ENCODE results near the gene URB2.
"Not testable (repeated sequence)": the region's sequence is repeated elsewhere in the genome, so short reads cannot be mapped to it uniquely, and the experiment has no call there.

The URB2 gene

GRCh38 chr1:229690662-229691061, 64.6 kb downstream of the URB2 start:
- Histone ChIP-seq H3K4me3 (ENCODE audit: low read depth, low read length) (no peak overlapping the region), H3K27me3 (ENCODE audit: insufficient read depth, low read length) (no peaks in the 10 kb centered on the region), H3K79me2 (ENCODE audit: control insufficient read depth, insufficient read depth, low read length, unreplicated experiment) (no peaks in the 10 kb centered on the region), H2AFZ (ENCODE audit: low read length, unreplicated experiment) (no peak overlapping the region), H3K36me3 (ENCODE audit: insufficient read depth, low read length) (no peaks in the 10 kb centered on the region), H3K27ac (ENCODE audit: low read depth, low read length) (no peak overlapping the region), H3K4me1 (ENCODE audit: control insufficient read depth, insufficient read depth, low read length, unreplicated experiment) (peaks cover 7% of the 10 kb centered on the region)

- Histone ChIP-seq H3K4me3 (ENCODE audit: low read depth, low read length) (no peak overlapping the region), H2AFZ (ENCODE audit: low read length, unreplicated experiment) (no peak overlapping the region), H3K4me1 (ENCODE audit: control insufficient read depth, insufficient read depth, low read length, unreplicated experiment) (peaks cover 7% of the 10 kb centered on the region), H3K79me2 (ENCODE audit: control insufficient read depth, insufficient read depth, low read length, unreplicated experiment) (no peaks in the 10 kb centered on the region), H3K27ac (ENCODE audit: low read depth, low read length) (no peak overlapping the region), H3K27me3 (ENCODE audit: insufficient read depth, low read length) (no peaks in the 10 kb centered on the region), H3K36me3 (ENCODE audit: insufficient read depth, low read length) (no peaks in the 10 kb centered on the region)
These were observed 65.3 kb downstream of the URB2 start for GRCh38 chr1:229691362-229691761.

GRCh38 chr1:229693129-229693900, 67.3 kb downstream of the URB2 start:
- peaks cover 7% of the 10 kb centered on the region for H3K4me1 ChIP-seq (ENCODE audit: control insufficient read depth, insufficient read depth, low read length, unreplicated experiment)
- no peaks in the 10 kb centered on the region for H3K36me3 ChIP-seq (ENCODE audit: insufficient read depth, low read length)
- H3K27me3 ChIP-seq (ENCODE audit: insufficient read depth, low read length): no peaks in the 10 kb centered on the region
- no peaks in the 10 kb centered on the region for H3K79me2 ChIP-seq (ENCODE audit: control insufficient read depth, insufficient read depth, low read length, unreplicated experiment)
- no peak overlapping the region for H3K27ac ChIP-seq (ENCODE audit: low read depth, low read length)
- H3K4me3 ChIP-seq (ENCODE audit: low read depth, low read length): no peak overlapping the region
- H2AFZ ChIP-seq (ENCODE audit: low read length, unreplicated experiment): no peak overlapping the region

- Histone ChIP-seq H3K27ac (ENCODE audit: low read depth, low read length) (no peak overlapping the region), H3K4me1 (ENCODE audit: control insufficient read depth, insufficient read depth, low read length, unreplicated experiment) (peaks cover 7% of the 10 kb centered on the region), H2AFZ (ENCODE audit: low read length, unreplicated experiment) (peak overlapping the region; percentile 2), H3K4me3 (ENCODE audit: low read depth, low read length) (no peak overlapping the region), H3K27me3 (ENCODE audit: insufficient read depth, low read length) (no peaks in the 10 kb centered on the region), H3K79me2 (ENCODE audit: control insufficient read depth, insufficient read depth, low read length, unreplicated experiment) (no peaks in the 10 kb centered on the region), H3K36me3 (ENCODE audit: insufficient read depth, low read length) (no peaks in the 10 kb centered on the region)
These were observed 68.1 kb downstream of the URB2 start for GRCh38 chr1:229694053-229694693.

- Histone ChIP-seq H2AFZ (ENCODE audit: low read length, unreplicated experiment) (no peak overlapping the region), H3K4me1 (ENCODE audit: control insufficient read depth, insufficient read depth, low read length, unreplicated experiment) (peaks cover 7% of the 10 kb centered on the region), H3K79me2 (ENCODE audit: control insufficient read depth, insufficient read depth, low read length, unreplicated experiment) (no peaks in the 10 kb centered on the region), H3K27me3 (ENCODE audit: insufficient read depth, low read length) (no peaks in the 10 kb centered on the region), H3K4me3 (ENCODE audit: low read depth, low read length) (no peak overlapping the region), H3K27ac (ENCODE audit: low read depth, low read length) (no peak overlapping the region), H3K36me3 (ENCODE audit: insufficient read depth, low read length) (no peaks in the 10 kb centered on the region)
These were observed 70.3 kb downstream of the URB2 start for GRCh38 chr1:229696385-229696784.

- Histone ChIP-seq H2AFZ (ENCODE audit: low read length, unreplicated experiment) (no peak overlapping the region), H3K4me1 (ENCODE audit: control insufficient read depth, insufficient read depth, low read length, unreplicated experiment) (peaks cover 2% of the 10 kb centered on the region), H3K27ac (ENCODE audit: low read depth, low read length) (no peak overlapping the region), H3K36me3 (ENCODE audit: insufficient read depth, low read length) (no peaks in the 10 kb centered on the region), H3K27me3 (ENCODE audit: insufficient read depth, low read length) (no peaks in the 10 kb centered on the region), H3K79me2 (ENCODE audit: control insufficient read depth, insufficient read depth, low read length, unreplicated experiment) (no peaks in the 10 kb centered on the region), H3K4me3 (ENCODE audit: low read depth, low read length) (no peak overlapping the region)
These were observed 73.7 kb downstream of the URB2 start for GRCh38 chr1:229699613-229700267.

- no peaks in the 10 kb centered on the region for H3K79me2 ChIP-seq (ENCODE audit: control insufficient read depth, insufficient read depth, low read length, unreplicated experiment)
- H2AFZ ChIP-seq (ENCODE audit: low read length, unreplicated experiment): no peak overlapping the region
- H3K4me3 ChIP-seq (ENCODE audit: low read depth, low read length): no peak overlapping the region
- H3K4me1 ChIP-seq (ENCODE audit: control insufficient read depth, insufficient read depth, low read length, unreplicated experiment): no peaks in the 10 kb centered on the region
- no peaks in the 10 kb centered on the region for H3K27me3 ChIP-seq (ENCODE audit: insufficient read depth, low read length)
- no peaks in the 10 kb centered on the region for H3K36me3 ChIP-seq (ENCODE audit: insufficient read depth, low read length)
- H3K27ac ChIP-seq (ENCODE audit: low read depth, low read length): no peak overlapping the region
These were observed 78.1 kb downstream of the URB2 start for GRCh38 chr1:229704157-229704556.

GRCh38 chr1:229705152-229705551, 79.1 kb downstream of the URB2 start:
- H3K36me3 ChIP-seq (ENCODE audit: insufficient read depth, low read length); H3K4me3 ChIP-seq (ENCODE audit: low read depth, low read length); H3K79me2 ChIP-seq (ENCODE audit: control insufficient read depth, insufficient read depth, low read length, unreplicated experiment); H3K27me3 ChIP-seq (ENCODE audit: insufficient read depth, low read length); H3K27ac ChIP-seq (ENCODE audit: low read depth, low read length); H3K4me1 ChIP-seq (ENCODE audit: control insufficient read depth, insufficient read depth, low read length, unreplicated experiment); H2AFZ ChIP-seq (ENCODE audit: low read length, unreplicated experiment): not testable (repeated sequence)

- H3K36me3 ChIP-seq (ENCODE audit: insufficient read depth, low read length); H3K27me3 ChIP-seq (ENCODE audit: insufficient read depth, low read length); H3K27ac ChIP-seq (ENCODE audit: low read depth, low read length); H3K4me3 ChIP-seq (ENCODE audit: low read depth, low read length); H3K79me2 ChIP-seq (ENCODE audit: control insufficient read depth, insufficient read depth, low read length, unreplicated experiment); H2AFZ ChIP-seq (ENCODE audit: low read length, unreplicated experiment); H3K4me1 ChIP-seq (ENCODE audit: control insufficient read depth, insufficient read depth, low read length, unreplicated experiment): not testable (repeated sequence)
These were observed 81.1 kb downstream of the URB2 start for GRCh38 chr1:229707127-229707526.

GRCh38 chr1:229709500-229710013, 83.5 kb downstream of the URB2 start:
- no peak overlapping the region for H3K27ac ChIP-seq (ENCODE audit: low read depth, low read length)
- no peaks in the 10 kb centered on the region for H3K36me3 ChIP-seq (ENCODE audit: insufficient read depth, low read length)
- no peak overlapping the region for H2AFZ ChIP-seq (ENCODE audit: low read length, unreplicated experiment)
- H3K27me3 ChIP-seq (ENCODE audit: insufficient read depth, low read length): no peaks in the 10 kb centered on the region
- H3K79me2 ChIP-seq (ENCODE audit: control insufficient read depth, insufficient read depth, low read length, unreplicated experiment): no peaks in the 10 kb centered on the region
- H3K4me1 ChIP-seq (ENCODE audit: control insufficient read depth, insufficient read depth, low read length, unreplicated experiment): no peaks in the 10 kb centered on the region
- H3K4me3 ChIP-seq (ENCODE audit: low read depth, low read length): no peak overlapping the region
